ENCODE results near the gene SSRP1. TPM values are rescaled to one million over a fixed set of nuclear protein-coding genes. Genes with fewer than 3 reads are reported as not detected.
A peak's percentile ranks its signal among the peaks of the same experiment; 100 is the strongest.

The SSRP1 gene
- polyA plus RNA-seq, 3 donors from 2014 or later, result 24.6 to 41.6 (median 25.6) TPM

GRCh38 chr11:57313071-57313787 lies 22.5 kb downstream of the SSRP1 start:
- no peaks in the 10 kb centered on the region for H3K9me3 Mint-ChIP-seq
- peaks cover 0 to 4% (median 0%) of the 10 kb centered on the region in 3 donors for H3K36me3 Mint-ChIP-seq
- DNase-seq, result no peak
- no peak overlapping the region for H3K4me3 Mint-ChIP-seq
- H3K27me3 Mint-ChIP-seq (ENCODE audit: low read depth in 3 of 3), result peaks cover 0 to 5% (median 1%) of the 10 kb centered on the region in 3 donors
- no peak overlapping the region for H3K27ac Mint-ChIP-seq
- H3K4me1 Mint-ChIP-seq, result peaks cover 0 to 11% of the 10 kb centered on the region in 2 donors

GRCh38 chr11:57312511-57313021 lies 23.1 kb downstream of the SSRP1 start:
- H3K4me3 Mint-ChIP-seq, result peak overlapping the region in 4 of 5 donors; percentile 30 to 59 (median 42)
- H3K4me1 Mint-ChIP-seq, result peaks cover 0 to 11% of the 10 kb centered on the region in 2 donors
- no peak overlapping the region for H3K27ac Mint-ChIP-seq
- peaks cover 0 to 4% (median 0%) of the 10 kb centered on the region in 3 donors for H3K36me3 Mint-ChIP-seq
- DNase-seq, result no peak
- H3K27me3 Mint-ChIP-seq (ENCODE audit: low read depth in 3 of 3), result peaks cover 0 to 5% (median 2%) of the 10 kb centered on the region in 3 donors
- no peaks in the 10 kb centered on the region for H3K9me3 Mint-ChIP-seq

- Mint-ChIP-seq H3K4me3 (peak overlapping the region in 3 of 5 donors; percentile 30 to 58 (median 34)), H3K4me1 (peaks cover 0 to 11% of the 10 kb centered on the region in 2 donors), H3K9me3 (no peaks in the 10 kb centered on the region), H3K36me3 (peaks cover 0 to 4% (median 0%) of the 10 kb centered on the region in 3 donors), H3K27me3 (ENCODE audit: low read depth in 3 of 3) (peaks cover 0 to 5% (median 2%) of the 10 kb centered on the region in 3 donors), H3K27ac (peak overlapping the region in 1 of 6 donors; percentile 10)
- DNase-seq, result no peak
Measured at GRCh38 chr11:57311109-57311936, 24.4 kb downstream of the SSRP1 start.

- Mint-ChIP-seq H3K27ac (no peak overlapping the region), H3K4me3 (peak overlapping the region in 2 of 5 donors; percentile 25 to 58), H3K27me3 (ENCODE audit: low read depth in 3 of 3) (peaks cover 0 to 5% (median 2%) of the 10 kb centered on the region in 3 donors)
Measured at GRCh38 chr11:57310630-57311086, 25.0 kb downstream of the SSRP1 start.

DNA sequence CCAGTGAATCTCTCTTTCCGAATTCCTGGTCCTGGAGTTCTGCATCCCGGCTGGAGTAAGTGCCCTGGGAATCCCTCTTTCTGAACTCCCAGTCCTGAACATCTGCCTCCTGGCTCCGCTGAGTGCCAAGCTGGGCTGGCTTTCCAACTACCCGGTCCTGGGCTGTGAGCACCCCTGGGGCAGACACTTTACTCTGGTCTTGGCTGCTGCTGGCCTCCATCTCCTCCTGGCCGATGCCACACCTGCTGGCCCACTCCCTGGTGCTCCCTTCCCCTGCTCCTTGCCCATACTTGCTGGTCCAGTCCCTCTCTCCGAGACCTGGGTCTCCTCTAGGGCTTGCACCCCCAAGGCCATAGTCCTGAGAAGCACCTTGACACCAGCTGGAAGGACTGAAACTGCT lies 25.6 kb downstream of the SSRP1 start:
- peaks cover 0 to 11% of the 10 kb centered on the region in 2 donors for H3K4me1 Mint-ChIP-seq
- H3K9me3 Mint-ChIP-seq, result no peaks in the 10 kb centered on the region
- H3K36me3 Mint-ChIP-seq, result peaks cover 0 to 4% (median 0%) of the 10 kb centered on the region in 3 donors
- H3K27me3 Mint-ChIP-seq (ENCODE audit: low read depth in 3 of 3), result peaks cover 0 to 5% (median 2%) of the 10 kb centered on the region in 3 donors
- no peak overlapping the region for H3K27ac Mint-ChIP-seq
- no peak overlapping the region for H3K4me3 Mint-ChIP-seq
- no peak for DNase-seq

More at GRCh38 chr11:57310630-57311086, 25.0 kb downstream of the SSRP1 start:
- Mint-ChIP-seq H3K36me3 (peaks cover 0 to 4% (median 0%) of the 10 kb centered on the region in 3 donors), H3K4me1 (peaks cover 0 to 11% of the 10 kb centered on the region in 2 donors), H3K9me3 (no peaks in the 10 kb centered on the region)
- no peak for DNase-seq

- Mint-ChIP-seq H3K36me3 (peaks cover 0 to 4% (median 0%) of the 10 kb centered on the region in 3 donors), H3K4me3 (no peak overlapping the region), H3K27ac (peak overlapping the region in 1 of 6 donors; percentile 40), H3K4me1 (peaks cover 0 to 11% of the 10 kb centered on the region in 2 donors), H3K27me3 (ENCODE audit: low read depth in 3 of 3) (peaks cover 0 to 5% (median 2%) of the 10 kb centered on the region in 3 donors), H3K9me3 (no peaks in the 10 kb centered on the region)
- DNase-seq, result no peak
Measured at GRCh38 chr11:57309106-57310059, 26.3 kb downstream of the SSRP1 start.

- DNase-seq, result no peak
- Mint-ChIP-seq H3K4me3 (no peak overlapping the region), H3K27me3 (ENCODE audit: low read depth in 3 of 3) (peaks cover 0 to 5% (median 2%) of the 10 kb centered on the region in 3 donors), H3K27ac (no peak overlapping the region), H3K36me3 (peaks cover 0 to 4% (median 0%) of the 10 kb centered on the region in 3 donors), H3K4me1 (peaks cover 0 to 11% of the 10 kb centered on the region in 2 donors), H3K9me3 (no peaks in the 10 kb centered on the region)
Measured at GRCh38 chr11:57308426-57309060, 27.1 kb downstream of the SSRP1 start.

GRCh38 chr11:57307666-57308270 lies 27.9 kb downstream of the SSRP1 start:
- Mint-ChIP-seq H3K36me3 (peaks cover 0 to 4% (median 0%) of the 10 kb centered on the region in 3 donors), H3K4me1 (peaks cover 0 to 11% of the 10 kb centered on the region in 2 donors), H3K9me3 (no peaks in the 10 kb centered on the region), H3K27me3 (ENCODE audit: low read depth in 3 of 3) (peaks cover 0 to 5% (median 2%) of the 10 kb centered on the region in 3 donors), H3K27ac (no peak overlapping the region), H3K4me3 (no peak overlapping the region)
- no peak for DNase-seq

DNA sequence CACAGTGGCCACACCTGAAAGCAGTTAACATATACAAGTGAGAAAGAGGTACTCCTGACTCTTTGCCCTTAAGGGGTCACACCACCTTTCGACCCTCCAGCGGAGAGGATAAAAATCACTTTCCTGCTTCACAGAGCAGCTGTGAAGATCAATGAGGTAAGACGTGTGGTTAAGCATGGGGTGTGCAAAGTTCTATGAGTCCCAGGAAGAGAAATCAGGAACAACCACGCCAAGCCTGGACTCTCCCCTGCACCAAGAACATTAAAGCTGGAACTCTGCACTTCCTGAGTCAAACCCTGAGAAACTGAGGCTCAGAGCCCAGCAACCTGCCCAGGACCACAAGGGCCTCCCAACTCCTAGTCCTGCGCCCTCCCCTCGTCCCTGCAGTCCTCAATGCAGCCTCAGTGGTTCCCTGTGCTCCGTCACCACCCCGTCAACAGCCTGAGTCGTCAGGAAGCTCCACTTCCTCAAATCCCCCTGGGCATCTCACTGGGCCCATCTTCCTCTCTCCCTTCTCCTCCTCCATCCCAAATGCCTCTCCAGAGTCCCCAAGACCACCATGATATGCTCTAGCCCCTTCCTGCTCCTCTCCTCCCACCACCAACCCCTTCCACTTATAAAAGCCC lies 28.6 kb downstream of the SSRP1 start:
- no peak overlapping the region for H3K27ac Mint-ChIP-seq
- H3K4me3 Mint-ChIP-seq, result no peak overlapping the region
- peaks cover 0 to 3% (median 2%) of the 10 kb centered on the region in 3 donors for H3K27me3 Mint-ChIP-seq (ENCODE audit: low read depth in 3 of 3)
- H3K4me1 Mint-ChIP-seq, result peaks cover 0 to 10% of the 10 kb centered on the region in 2 donors
- H3K36me3 Mint-ChIP-seq, result peaks cover 0 to under 1% (median 0%) of the 10 kb centered on the region in 3 donors
- no peaks in the 10 kb centered on the region for H3K9me3 Mint-ChIP-seq
- no peak for DNase-seq

- Mint-ChIP-seq H3K27me3 (ENCODE audit: low read depth in 3 of 3) (peaks cover 0 to 2% (median 0%) of the 10 kb centered on the region in 3 donors), H3K4me1 (peaks cover 0 to 3% of the 10 kb centered on the region in 2 donors), H3K9me3 (no peaks in the 10 kb centered on the region), H3K4me3 (no peak overlapping the region), H3K27ac (no peak overlapping the region), H3K36me3 (peaks cover 0 to 3% (median 0%) of the 10 kb centered on the region in 3 donors)
- no peak for DNase-seq
Measured at GRCh38 chr11:57306161-57306876, 29.4 kb downstream of the SSRP1 start.

DNA sequence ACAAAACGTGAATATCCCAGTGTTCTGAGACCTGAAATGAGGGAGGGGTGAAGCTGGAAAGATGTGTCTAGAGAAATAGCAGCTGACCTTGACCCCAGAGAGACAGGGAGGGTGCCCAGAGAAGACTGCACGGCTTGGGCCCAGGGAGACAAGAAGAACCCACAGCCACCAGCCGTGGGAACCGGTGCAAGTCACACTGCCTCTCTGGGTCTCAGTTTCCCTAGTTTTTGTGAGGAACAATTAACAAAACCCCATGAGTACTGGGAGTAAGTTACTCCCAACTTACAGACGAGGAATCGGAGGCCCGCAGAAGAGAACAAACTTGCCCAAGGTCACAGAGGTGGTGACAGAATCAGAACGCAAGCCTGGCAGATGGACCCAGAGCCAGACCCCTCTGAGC lies 30.2 kb downstream of the SSRP1 start:
- H3K4me1 Mint-ChIP-seq, result no peaks in the 10 kb centered on the region
- peaks cover 0 to 2% (median 0%) of the 10 kb centered on the region in 3 donors for H3K27me3 Mint-ChIP-seq (ENCODE audit: low read depth in 3 of 3)
- H3K27ac Mint-ChIP-seq, result no peak overlapping the region

More for the DNA sequence above, 30.2 kb downstream of the SSRP1 start:
- Mint-ChIP-seq H3K36me3 (peaks cover 0 to 9% (median 4%) of the 10 kb centered on the region in 3 donors), H3K9me3 (no peaks in the 10 kb centered on the region), H3K4me3 (no peak overlapping the region)
- DNase-seq, result no peak

Measured in immature natural killer cell (primary cell).